Choroid plexus epithelial cell (primary cell): ENCODE measurements around the gene DUOX2.
"Not testable (repeated sequence)": the region's sequence is repeated elsewhere in the genome, so short reads cannot be mapped to it uniquely, and the experiment has no call there.

Source experiments
- DNase-seq: peaks from one replicate; pipeline ENCODE4 v3.0.0-alpha.2; 2010; ENCODE audit warnings: low read depth
- H3K4me3 ChIP-seq: 2 replicates; pipeline ENCODE4 v1.5.1; 2011; ENCODE audit warnings: low read depth, mild to moderate bottlenecking, control low read depth, low read length, moderate library complexity
- CTCF ChIP-seq: conservative IDR thresholded peaks from 2 replicates; pipeline ENCODE4 v1.5.1; 2011; ENCODE audit warnings: low read depth, mild to moderate bottlenecking, control low read depth, inconsistent platforms, low read length, moderate library complexity

DUOX2 gene

GRCh38 chr15:45107941-45108630, 5.9 kb downstream of the DUOX2 start:
- DNase-seq, result no peak
- TF ChIP-seq CTCF, result no peak
- H3K4me3 ChIP-seq, result no peak overlapping the region

DNA sequence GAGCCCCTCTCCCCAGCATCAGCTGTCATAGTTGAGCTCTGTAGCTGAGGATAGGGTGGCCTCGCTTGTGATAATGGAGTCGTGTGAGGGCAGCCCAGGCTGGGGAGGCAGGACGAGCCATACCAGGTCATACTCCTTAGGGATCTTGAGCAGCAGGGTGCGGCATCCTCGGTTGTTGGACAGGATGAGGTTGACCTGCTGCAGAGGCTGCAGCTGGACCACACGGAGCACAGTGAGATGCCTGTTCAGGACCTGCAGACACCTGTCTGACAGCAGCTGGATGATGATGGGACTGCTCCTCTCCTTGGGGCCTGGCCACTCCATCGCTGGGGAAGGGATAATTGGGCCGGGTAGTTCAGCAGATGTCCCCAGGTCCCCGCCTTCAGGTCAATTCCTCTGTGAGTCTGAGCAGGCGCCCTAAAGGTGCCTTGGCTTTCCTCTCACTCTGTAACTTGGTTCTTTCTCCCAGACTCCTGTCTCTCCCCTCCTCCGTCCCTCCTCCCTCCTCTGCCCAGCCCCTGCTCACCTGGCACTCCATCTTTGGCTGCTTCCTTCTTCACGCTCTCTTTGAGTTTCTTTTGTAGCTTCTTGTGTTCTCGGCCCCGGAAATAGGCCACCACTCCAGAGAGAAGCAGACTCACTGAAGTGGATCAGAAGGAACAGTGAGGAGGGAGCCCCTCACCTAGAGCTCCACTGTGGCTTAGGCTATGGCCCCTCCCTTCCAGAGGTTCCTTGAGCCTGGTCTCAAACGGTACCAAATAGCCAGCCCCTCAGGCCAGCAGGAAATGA, 7.8 kb downstream of the DUOX2 start:
- no peak for TF ChIP-seq CTCF
- DNase-seq, result no peak

DNA sequence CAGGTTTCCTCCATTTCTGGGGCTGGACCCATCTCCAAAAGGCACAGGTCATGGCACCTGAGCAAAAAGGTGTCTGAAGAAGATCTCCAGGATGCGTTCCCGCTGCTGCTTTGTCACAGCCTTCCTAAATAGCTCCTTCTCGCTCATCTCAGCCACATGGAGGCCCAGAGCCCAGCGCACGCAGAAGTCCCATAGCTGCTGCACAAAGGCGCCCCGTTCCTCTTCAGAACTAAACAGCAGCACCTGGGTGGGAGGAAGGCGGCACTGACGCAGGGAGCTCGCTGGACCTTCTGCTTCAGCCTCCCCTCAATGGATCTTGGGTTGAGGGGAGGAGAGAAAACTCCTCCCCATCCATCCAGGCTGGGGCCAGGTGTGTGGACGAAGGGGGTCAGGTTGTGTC, 8.4 kb downstream of the DUOX2 start:
- no peak overlapping the region for H3K4me3 ChIP-seq
- no peak for TF ChIP-seq CTCF
- no peak for DNase-seq

More for the DNA sequence above, 7.8 kb downstream of the DUOX2 start:
- H3K4me3 ChIP-seq, result no peak overlapping the region

GRCh38 chr15:45104170-45104569, 9.8 kb downstream of the DUOX2 start:
- not testable (repeated sequence) for H3K4me3 ChIP-seq, DNase-seq

DNA sequence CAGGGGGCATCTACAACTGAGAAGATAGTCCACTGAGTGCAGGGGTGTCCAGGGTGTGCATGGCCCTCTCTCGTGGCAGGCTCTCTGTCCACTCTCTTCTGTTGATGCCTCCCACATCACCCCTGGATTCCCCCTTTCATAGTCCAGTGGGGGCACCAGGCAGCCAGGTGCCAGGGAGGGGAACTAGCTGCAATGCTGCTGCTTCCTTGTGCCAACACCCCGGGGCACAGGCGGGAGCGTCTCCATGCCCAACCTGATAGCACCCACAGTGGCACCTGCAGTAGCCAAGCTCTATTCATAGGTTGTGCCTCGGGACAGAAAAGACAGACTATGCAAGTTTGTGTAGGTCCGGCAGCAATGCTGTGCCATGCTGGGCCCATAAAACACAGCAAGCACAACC, 11.7 kb downstream of the DUOX2 start:
- DNase-seq, result no peak
- H3K4me3 ChIP-seq, result no peak overlapping the region
- TF ChIP-seq CTCF, result no peak

GRCh38 chr15:45101749-45102148, 12.2 kb downstream of the DUOX2 start:
- no peak for TF ChIP-seq CTCF
- H3K4me3 ChIP-seq, result no peak overlapping the region
- no peak for DNase-seq

DNA sequence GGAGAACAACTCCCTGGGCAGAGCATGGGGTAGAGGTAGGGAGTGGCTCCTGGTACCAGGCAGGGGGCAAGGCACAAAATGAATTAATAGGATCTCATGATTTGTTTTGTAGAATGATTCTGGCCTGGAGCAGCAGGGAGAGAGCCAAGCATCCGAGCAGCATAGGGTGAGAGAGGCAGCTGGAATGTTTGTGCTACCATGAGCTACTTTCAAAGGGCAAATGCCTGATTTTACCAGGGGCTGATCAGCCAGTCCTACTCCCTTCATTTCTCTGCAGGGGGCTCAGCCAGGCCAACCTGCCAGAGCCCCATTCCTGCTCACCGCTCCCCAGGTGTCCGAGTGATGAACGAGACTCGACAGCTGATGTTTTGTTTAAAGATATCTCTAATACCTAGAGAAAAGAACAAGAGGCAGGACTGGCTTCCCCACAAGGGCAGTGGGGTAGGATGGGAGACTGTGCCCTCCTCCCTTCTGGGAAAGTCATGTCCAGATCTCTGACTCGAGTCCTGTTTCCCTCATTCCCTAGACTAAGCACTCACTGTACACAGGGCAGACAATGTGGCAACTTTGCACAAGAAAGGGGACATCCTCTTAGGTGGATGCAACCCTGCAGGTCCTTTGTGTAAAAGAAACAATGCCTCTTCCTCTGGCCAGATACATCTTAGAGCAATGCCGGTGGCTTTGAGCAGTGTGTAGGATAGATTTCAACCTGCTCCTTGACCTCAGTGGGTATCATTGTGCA, 12.9 kb downstream of the DUOX2 start:
- no peak for TF ChIP-seq CTCF
- no peak for DNase-seq
- H3K4me3 ChIP-seq, result no peak overlapping the region
